Common myeloid progenitor, CD34-positive (primary cell): Measurements from ENCODE around the gene UNC45A.

ENCODE experiments used
- CTCF ChIA-PET: fragments of 350-600 bp; sonication (Branson Sonifier 250); formaldehyde crosslinking; loops from one replicate; lab custom pipeline; 2021; ENCODE audit warnings: antibody characterized with exemption; lab: Charles Lee
- POLR2A ChIA-PET: fragments of 350-600 bp; sonication (Branson Sonifier 250); formaldehyde crosslinking; loops from one replicate; lab custom pipeline; 2021; ENCODE audit warnings: antibody characterized with exemption; lab: Charles Lee
- DNase-seq, 3 donors: peaks; one replicate each; pipeline versions ENCODE4 v3.0.0 to v3.0.0-alpha.2; 2013
- H3K27ac ChIP-seq, 2 experiments: 1 replicate in 1 of 2; 2 replicates in 1 of 2; pipeline ENCODE4 v1.7.0; 2013; ENCODE audit warnings: inconsistent platforms in 2 of 2, low read length in 2 of 2, mild to moderate bottlenecking in 2 of 2, low read depth in 1 of 2, moderate library complexity in 1 of 2; ENCODE audit not compliant: severe bottlenecking in 2 of 2, insufficient read depth in 1 of 2, poor library complexity in 1 of 2
- H3K27me3 ChIP-seq, 5 experiments: replicated peaks in 2 of 5; 1 replicate in 3 of 5; 2 replicates in 2 of 5; pipeline versions ENCODE4 v1.6.1 to v1.7.0; 2013; ENCODE audit warnings: low read length in 4 of 5, mild to moderate bottlenecking in 2 of 5, moderate library complexity in 2 of 5, inconsistent platforms in 1 of 5; ENCODE audit not compliant: insufficient read depth in 5 of 5, control insufficient read depth in 4 of 5
- H3K36me3 ChIP-seq, 4 experiments: 1 replicate in 2 of 4; 2 replicates in 2 of 4; pipeline versions ENCODE4 v1.6.1 to v1.7.0; 2013; ENCODE audit warnings: low read length in 3 of 4, control low read depth in 1 of 4, mild to moderate bottlenecking in 1 of 4; ENCODE audit not compliant: control insufficient read depth in 4 of 4, insufficient read depth in 4 of 4
- H3K4me1 ChIP-seq, 4 experiments: 1 replicate in 3 of 4; 2 replicates in 1 of 4; pipeline versions ENCODE4 v1.6.1 to v1.7.1; 2013; ENCODE audit warnings: low read length in 3 of 4, mild to moderate bottlenecking in 3 of 4, control low read depth in 1 of 4, inconsistent platforms in 1 of 4, moderate library complexity in 1 of 4; ENCODE audit not compliant: control insufficient read depth in 4 of 4, insufficient read depth in 4 of 4; ENCODE audit errors: control extremely low read depth in 1 of 4
- H3K4me3 ChIP-seq, 7 experiments: 1 replicate in 4 of 7; 2 replicates in 3 of 7; pipeline versions ENCODE4 v1.5.1 to v1.7.0; 2013; ENCODE audit warnings: mild to moderate bottlenecking in 7 of 7, low read length in 6 of 7, moderate library complexity in 6 of 7, inconsistent platforms in 2 of 7, low read depth in 2 of 7, control low read depth in 1 of 7; ENCODE audit not compliant: insufficient read depth in 4 of 7, control insufficient read depth in 1 of 7; ENCODE audit errors: extremely low read depth in 1 of 7
- H3K9me3 ChIP-seq, 5 experiments: 1 replicate in 4 of 5; 2 replicates in 1 of 5; pipeline versions ENCODE4 v1.6.1 to v1.7.1; 2013; ENCODE audit warnings: low read length in 4 of 5, mild to moderate bottlenecking in 2 of 5, inconsistent platforms in 1 of 5, low read depth in 1 of 5, moderate library complexity in 1 of 5; ENCODE audit not compliant: control insufficient read depth in 4 of 5, insufficient read depth in 2 of 5; ENCODE audit errors: control extremely low read depth in 1 of 5
- WGBS: methylation state at CpG from one replicate; pipeline ENCODE4 v1.1.5; 2013; ENCODE audit not compliant: insufficient coverage; 5-methylcytosine and 5-hydroxymethylcytosine counted together

UNC45A gene

GRCh38 chr15:90941038-90941437 lies 6.0 kb downstream of the UNC45A start:
- CTCF ChIA-PET = interaction anchor here (2.0 to 13.1 kb wide), 2 partner anchors 9 to 16 kb away, joined by 5 to 134 read pairs; partner anchors contain the start of gene RCCD1
- POLR2A ChIA-PET = no interaction called here
- 100% methylated on average over 2 of the region's 4 CpGs for WGBS

GRCh38 chr15:90942354-90943120 lies 7.5 kb downstream of the UNC45A start:
- ChIA-PET CTCF (interaction anchor here (0.8 to 13.1 kb wide), 4 partner anchors 8 to 43 kb away, joined by 3 to 134 read pairs (median 15); partner anchors contain the start of genes HDDC3, RCCD1 and UNC45A), POLR2A (no interaction called here)
- H3K4me1 ChIP-seq = no peaks in the 10 kb centered on the region
- no peak for DNase-seq
- no peaks in the 10 kb centered on the region for H3K9me3 ChIP-seq
- H3K27ac ChIP-seq = no peak overlapping the region
- no peak overlapping the region for H3K4me3 ChIP-seq
- WGBS = 94% methylated on average over 8 of the region's 12 CpGs
- H3K36me3 ChIP-seq = peaks cover 12 to 78% (median 58%) of the 10 kb centered on the region in 4 experiments
- H3K27me3 ChIP-seq = no peaks in the 10 kb centered on the region

More at GRCh38 chr15:90941038-90941437, 6.0 kb downstream of the UNC45A start:
- no peak overlapping the region for H3K27ac ChIP-seq
- no peaks in the 10 kb centered on the region for H3K9me3 ChIP-seq
- peaks cover 0 to 11% (median 7%) of the 10 kb centered on the region in 4 experiments for H3K4me1 ChIP-seq
- peaks cover 19 to 71% (median 50%) of the 10 kb centered on the region in 4 experiments for H3K36me3 ChIP-seq
- no peaks in the 10 kb centered on the region for H3K27me3 ChIP-seq
- DNase-seq = no peak
- H3K4me3 ChIP-seq = no peak overlapping the region

GRCh38 chr15:90945091-90945490 lies 10.0 kb downstream of the UNC45A start:
- Histone ChIP-seq H3K9me3 (no peaks in the 10 kb centered on the region), H3K4me1 (peaks cover 0 to 13% (median 11%) of the 10 kb centered on the region in 4 experiments), H3K27ac (no peak overlapping the region), H3K36me3 (peaks cover 16 to 79% (median 59%) of the 10 kb centered on the region in 4 experiments), H3K4me3 (no peak overlapping the region), H3K27me3 (no peaks in the 10 kb centered on the region)
- CTCF ChIA-PET = interaction anchor here (1.4 to 4.0 kb wide), 3 partner anchors 9 to 13 kb away, joined by 5 to 24 read pairs (median 7); partner anchors contain the start of genes HDDC3, RCCD1 and UNC45A
- POLR2A ChIA-PET = no interaction called here
- DNase-seq = no peak
- 98% methylated on average over 5 of the region's 7 CpGs for WGBS

- CTCF ChIA-PET = interaction anchor here (2.1 to 4.7 kb wide), 2 partner anchors 10 to 11 kb away, joined by 11 to 62 read pairs; partner anchors contain the start of genes HDDC3 and UNC45A
- DNase-seq = no peak
- Histone ChIP-seq H3K36me3 (peaks cover 12 to 80% (median 59%) of the 10 kb centered on the region in 4 experiments), H3K9me3 (no peaks in the 10 kb centered on the region), H3K27me3 (no peaks in the 10 kb centered on the region), H3K4me1 (peaks cover 0 to 15% (median 11%) of the 10 kb centered on the region in 4 experiments), H3K4me3 (no peak overlapping the region), H3K27ac (no peak overlapping the region)
- POLR2A ChIA-PET = no interaction called here
- 99% methylated on average over 16 of the region's 16 CpGs for WGBS
Measured at GRCh38 chr15:90946538-90946937, 11.5 kb downstream of the UNC45A start.

- Histone ChIP-seq H3K4me1 (peaks cover 0 to 15% (median 11%) of the 10 kb centered on the region in 4 experiments), H3K4me3 (no peak overlapping the region), H3K27ac (no peak overlapping the region), H3K9me3 (no peaks in the 10 kb centered on the region), H3K36me3 (peaks cover 14 to 82% (median 60%) of the 10 kb centered on the region in 4 experiments), H3K27me3 (no peaks in the 10 kb centered on the region)
- WGBS = 99% methylated on average over 7 of the region's 8 CpGs
- ChIA-PET CTCF (interaction anchor here (2.1 to 4.7 kb wide), 2 partner anchors 10 to 12 kb away, joined by 11 to 62 read pairs; partner anchors contain the start of genes HDDC3 and UNC45A), POLR2A (no interaction called here)
- no peak for DNase-seq
Measured at GRCh38 chr15:90946941-90947576, 12.0 kb downstream of the UNC45A start.

- CTCF ChIA-PET = interaction anchor here (1.0 to 4.7 kb wide), 3 partner anchors 9 to 12 kb away, joined by 3 to 62 read pairs (median 11); partner anchors contain the start of genes HDDC3 and UNC45A
- POLR2A ChIA-PET = interaction anchor here (1.0 kb wide), 1 partner anchor 8 kb away, joined by 3 read pairs; no protein-coding TSS in a partner anchor
Measured at GRCh38 chr15:90947577-90948357, 12.7 kb downstream of the UNC45A start.

More at GRCh38 chr15:90947577-90948357, 12.7 kb downstream of the UNC45A start:
- 88% methylated on average over 13 of the region's 18 CpGs for WGBS
- Histone ChIP-seq H3K4me3 (no peak overlapping the region), H3K9me3 (no peaks in the 10 kb centered on the region), H3K27ac (no peak overlapping the region), H3K4me1 (peaks cover 0 to 15% (median 11%) of the 10 kb centered on the region in 4 experiments), H3K27me3 (no peaks in the 10 kb centered on the region), H3K36me3 (peaks cover 14 to 81% (median 55%) of the 10 kb centered on the region in 4 experiments)
- no peak for DNase-seq
